SU-DHL-6 (cell line): ENCODE data around the gene ATF6.

Experiments used
- H2AFZ ChIP-seq: fragments of 200-600 bp; sonication (generic); 2 replicates; pipeline ENCODE4 v1.6.1; 2014; ENCODE audit warnings: low read depth, mild to moderate bottlenecking, moderate library complexity, mixed read lengths, antibody characterized with exemption, low read length; ENCODE audit not compliant: severe bottlenecking
- H3F3A ChIP-seq: fragments of 200-600 bp; shearing (Covaris generic); 2 replicates; pipeline ENCODE4 v1.6.0; 2016; ENCODE audit warnings: antibody characterized with exemption, mild to moderate bottlenecking; ENCODE audit not compliant: insufficient read depth
- H3K27ac ChIP-seq: fragments of 200-600 bp; sonication (generic); 2 replicates; pipeline ENCODE4 v1.5.1; 2016; ENCODE audit warnings: low read depth, mild to moderate bottlenecking, low read length, moderate library complexity, mixed read lengths
- H3K27me3 ChIP-seq: fragments of 200-600 bp; sonication (generic), shearing (Covaris generic); 2 replicates; pipeline ENCODE4 v1.6.0; 2014; ENCODE audit warnings: mild to moderate bottlenecking, low read length
- H3K36me3 ChIP-seq: fragments of 200-600 bp; sonication (generic); 2 replicates; pipeline ENCODE4 v1.6.1; 2014; ENCODE audit warnings: mild to moderate bottlenecking, low read length, mixed read lengths
- H3K4me2 ChIP-seq: fragments of 300-600, 200-600 bp; shearing (Covaris generic), sonication (generic); 2 replicates; pipeline ENCODE4 v1.6.0; 2014; ENCODE audit warnings: low read length, low read depth, mild to moderate bottlenecking; ENCODE audit not compliant: poor library complexity, severe bottlenecking
- H3K4me3 ChIP-seq: fragments of 200-600 bp; sonication (generic); 2 replicates; pipeline ENCODE4 v1.5.1; 2014; ENCODE audit warnings: antibody characterized with exemption, low read length, mild to moderate bottlenecking, mixed read lengths; ENCODE audit not compliant: insufficient read depth, poor library complexity, severe bottlenecking
- H3K79me2 ChIP-seq: fragments of 200-600 bp; sonication (generic); 2 replicates; pipeline ENCODE4 v1.6.1; 2014; ENCODE audit warnings: mild to moderate bottlenecking, low read length, moderate library complexity; ENCODE audit not compliant: insufficient read depth
- H3K9ac ChIP-seq: fragments of 200-600 bp; sonication (generic); 2 replicates; pipeline ENCODE4 v1.7.0; 2014; ENCODE audit warnings: mild to moderate bottlenecking, low read length
- H3K9me2 ChIP-seq: fragments of 200-600 bp; sonication (generic); replicated peaks from 2 replicates; pipeline ENCODE4 v1.6.1; 2014; ENCODE audit warnings: low read length; ENCODE audit not compliant: insufficient read depth
- H3K9me3 ChIP-seq: fragments of 200-600 bp; sonication (generic); 2 replicates; pipeline ENCODE4 v1.6.1; 2014; ENCODE audit warnings: low read length, mixed read lengths; ENCODE audit not compliant: insufficient read depth
- H4K20me1 ChIP-seq: fragments of 200-600 bp; sonication (generic); 2 replicates; pipeline ENCODE4 v1.6.1; 2014; ENCODE audit warnings: low read depth, mild to moderate bottlenecking, antibody characterized with exemption, low read length, moderate library complexity, mixed read lengths
- EZH2phosphoT487 ChIP-seq: fragments of 200-600 bp; sonication (generic), shearing (Covaris generic); conservative IDR thresholded peaks from 2 replicates; pipeline ENCODE4 v1.6.1; 2018; ENCODE audit warnings: mild to moderate bottlenecking, antibody characterized with exemption, low read length, moderate library complexity, mixed read lengths
- TF ChIP-seq, protein P1 (sequence below): fragments of 200-600 bp; sonication (generic); IDR thresholded peaks from one replicate; pipeline ENCODE4 v1.5.1; 2017; ENCODE audit warnings: antibody characterized with exemption, mild to moderate bottlenecking, low read length, moderate library complexity; ENCODE audit not compliant: insufficient read depth, poor library complexity, severe bottlenecking

ATF6 gene

DNA sequence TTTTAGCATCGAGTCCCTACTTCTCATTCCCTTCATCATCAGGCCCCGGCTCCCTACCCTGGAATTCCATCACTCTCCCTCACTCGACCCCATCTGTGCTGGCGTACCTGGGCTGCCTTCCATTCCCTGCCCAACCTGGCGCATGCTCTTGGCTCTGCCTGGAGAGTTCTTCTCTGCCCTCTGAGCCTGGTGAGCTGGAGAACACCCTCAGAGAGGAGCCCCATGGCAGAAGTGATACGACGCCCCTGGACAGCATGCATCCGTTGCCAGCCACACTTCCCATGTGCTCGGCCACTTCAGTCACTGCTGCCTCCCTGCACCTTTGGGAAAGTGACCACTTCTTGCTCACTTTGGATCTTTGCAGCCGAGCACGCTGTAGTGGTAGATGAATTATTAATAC is 227.5 kb downstream of the ATF6 start:
- Histone ChIP-seq H3K27ac (no peak overlapping the region), H3K9me2 (no peaks in the 10 kb centered on the region)

DNA sequence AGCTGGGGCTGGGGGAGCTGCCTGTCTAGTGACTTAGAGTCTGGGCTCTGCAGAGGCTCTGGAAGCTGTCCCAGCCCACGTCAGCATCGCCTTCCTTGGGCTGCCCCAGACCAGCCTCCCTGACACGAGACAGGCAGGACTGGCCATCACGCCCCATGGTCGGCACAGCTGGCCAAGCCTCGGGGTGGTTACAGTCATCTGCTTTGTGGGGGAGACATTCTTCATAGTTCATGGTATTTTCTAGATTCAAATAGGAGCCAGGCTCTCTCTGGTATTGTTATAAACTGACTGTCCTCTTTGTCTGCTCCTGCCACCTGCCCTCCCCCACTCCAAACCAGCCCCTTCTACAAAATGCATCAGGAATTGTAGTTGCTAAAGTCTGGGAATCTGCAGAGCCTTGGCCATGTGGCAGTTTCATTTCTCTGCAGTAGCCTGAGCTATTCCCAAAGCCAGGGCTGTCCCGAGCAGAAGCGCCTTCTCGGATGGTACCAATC is 228.1 kb downstream of the ATF6 start:
- TF ChIP-seq, protein P1, sequence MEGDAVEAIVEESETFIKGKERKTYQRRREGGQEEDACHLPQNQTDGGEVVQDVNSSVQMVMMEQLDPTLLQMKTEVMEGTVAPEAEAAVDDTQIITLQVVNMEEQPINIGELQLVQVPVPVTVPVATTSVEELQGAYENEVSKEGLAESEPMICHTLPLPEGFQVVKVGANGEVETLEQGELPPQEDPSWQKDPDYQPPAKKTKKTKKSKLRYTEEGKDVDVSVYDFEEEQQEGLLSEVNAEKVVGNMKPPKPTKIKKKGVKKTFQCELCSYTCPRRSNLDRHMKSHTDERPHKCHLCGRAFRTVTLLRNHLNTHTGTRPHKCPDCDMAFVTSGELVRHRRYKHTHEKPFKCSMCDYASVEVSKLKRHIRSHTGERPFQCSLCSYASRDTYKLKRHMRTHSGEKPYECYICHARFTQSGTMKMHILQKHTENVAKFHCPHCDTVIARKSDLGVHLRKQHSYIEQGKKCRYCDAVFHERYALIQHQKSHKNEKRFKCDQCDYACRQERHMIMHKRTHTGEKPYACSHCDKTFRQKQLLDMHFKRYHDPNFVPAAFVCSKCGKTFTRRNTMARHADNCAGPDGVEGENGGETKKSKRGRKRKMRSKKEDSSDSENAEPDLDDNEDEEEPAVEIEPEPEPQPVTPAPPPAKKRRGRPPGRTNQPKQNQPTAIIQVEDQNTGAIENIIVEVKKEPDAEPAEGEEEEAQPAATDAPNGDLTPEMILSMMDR: no peak
- no peak for TF ChIP-seq EZH2phosphoT487
- H3K79me2 ChIP-seq: no peaks in the 10 kb centered on the region

More for the DNA sequence above, 227.5 kb downstream of the ATF6 start:
- no peak for TF ChIP-seq EZH2phosphoT487
- TF ChIP-seq, protein P1: no peak
- Histone ChIP-seq H3F3A (no peaks in the 10 kb centered on the region), H3K9me3 (no peaks in the 10 kb centered on the region), H4K20me1 (no peaks in the 10 kb centered on the region), H3K79me2 (no peaks in the 10 kb centered on the region), H3K27me3 (no peaks in the 10 kb centered on the region), H3K4me2 (no peak overlapping the region), H3K4me3 (no peak overlapping the region), H3K36me3 (no peaks in the 10 kb centered on the region), H3K9ac (no peak overlapping the region), H2AFZ (no peak overlapping the region)

DNA sequence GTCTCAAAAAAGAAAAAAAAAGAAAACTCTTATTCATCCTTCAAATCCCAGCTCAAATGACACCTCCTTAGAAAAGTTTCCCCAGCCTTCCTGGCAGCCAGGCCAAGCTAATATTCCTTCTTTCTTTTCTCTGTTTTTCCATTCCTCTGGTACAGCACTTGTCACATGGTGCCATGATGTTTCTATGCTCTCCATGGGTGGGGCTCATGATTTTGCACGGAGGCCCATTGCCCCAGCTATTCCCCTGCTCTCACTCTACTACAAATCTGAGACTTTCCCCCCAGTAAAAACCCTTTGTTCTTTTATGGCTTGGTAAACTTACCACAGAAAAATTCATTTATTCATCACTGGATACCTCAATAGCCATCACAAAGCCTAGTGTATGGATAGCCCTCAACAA is 231.0 kb downstream of the ATF6 start:
- no peaks in the 10 kb centered on the region for H3K27me3 ChIP-seq
- no peaks in the 10 kb centered on the region for H3K79me2 ChIP-seq

More for the DNA sequence above, 228.1 kb downstream of the ATF6 start:
- Histone ChIP-seq H3K36me3 (no peaks in the 10 kb centered on the region), H3K9me2 (no peaks in the 10 kb centered on the region), H2AFZ (no peak overlapping the region), H3K9me3 (no peaks in the 10 kb centered on the region), H3K9ac (no peak overlapping the region), H3K27ac (no peak overlapping the region), H4K20me1 (no peaks in the 10 kb centered on the region), H3F3A (no peaks in the 10 kb centered on the region), H3K4me3 (no peak overlapping the region), H3K27me3 (no peaks in the 10 kb centered on the region), H3K4me2 (no peak overlapping the region)

More for the DNA sequence above, 231.0 kb downstream of the ATF6 start:
- Histone ChIP-seq H2AFZ (no peak overlapping the region), H3F3A (no peaks in the 10 kb centered on the region), H3K27ac (no peak overlapping the region), H3K4me3 (no peak overlapping the region), H4K20me1 (no peaks in the 10 kb centered on the region), H3K36me3 (no peaks in the 10 kb centered on the region), H3K9me3 (no peaks in the 10 kb centered on the region), H3K9me2 (no peaks in the 10 kb centered on the region), H3K4me2 (no peak overlapping the region), H3K9ac (no peak overlapping the region)
- TF ChIP-seq, protein P1: no peak
